Thoracic aorta (tissue), 2 donors: ENCODE data around the gene MAGI1. TPM values are rescaled to one million over a fixed set of nuclear protein-coding genes. Genes with fewer than 3 reads are reported as not detected.

ENCODE experiments used
- ATAC-seq: fragments of 150-250 bp; one replicate; pipeline ENCODE4 v1.8.0; 2017; ENCODE audit warnings: low read depth; ENCODE audit not compliant: insufficient number of reproducible peaks, low FRiP score
- DNase-seq: peaks from one replicate; pipeline ENCODE4 v3.0.0-alpha.2; 2020; ENCODE audit warnings: low spot score
- H3K27ac ChIP-seq, 2 donors: fragments of 200-600 bp; sonication (generic); 1 replicate in 1 of 2; 2 replicates in 1 of 2; pipeline ENCODE4 v1.5.1; 2016; ENCODE audit warnings: mild to moderate bottlenecking in 2 of 2, moderate library complexity in 2 of 2
- H3K27me3 ChIP-seq: fragments of 200-600 bp; sonication (generic); replicated peaks from 2 replicates; pipeline ENCODE4 v1.6.0; 2016; ENCODE audit warnings: mild to moderate bottlenecking; ENCODE audit not compliant: insufficient read depth
- H3K36me3 ChIP-seq: fragments of 200-600 bp; sonication (generic); one replicate; pipeline ENCODE4 v1.5.1; 2016
- H3K4me1 ChIP-seq, 2 donors: fragments of 200-600 bp; sonication (generic); 1 replicate in 1 of 2; 2 replicates in 1 of 2; pipeline versions ENCODE4 v1.5.1 to v1.6.0; 2016; ENCODE audit warnings: low read depth in 2 of 2, mild to moderate bottlenecking in 1 of 2; ENCODE audit not compliant: control insufficient read depth in 1 of 2
- H3K4me3 ChIP-seq: fragments of 200-600 bp; sonication (generic); 2 replicates; pipeline ENCODE4 v1.5.1; 2016; ENCODE audit warnings: mild to moderate bottlenecking
- H3K9me3 ChIP-seq: fragments of 200-600 bp; sonication (generic); 2 replicates; pipeline ENCODE4 v1.5.1; 2016
- CTCF ChIP-seq: fragments of 200-600 bp; sonication (generic); IDR thresholded peaks from one replicate; pipeline ENCODE4 v1.5.1; 2019; ENCODE audit warnings: antibody characterized with exemption
- total RNA-seq, 2 donors: library from RNA; depleted of rRNA; stranded (reverse); fragments of >200 nt; gene quantifications; one replicate each; pipeline versions ENCODE4 v1.1.0 to v1.2.3, GENCODE V29; 2016

MAGI1 gene
- total RNA-seq, 2 donors from 2014 or later = 48.2 to 88.5 TPM

DNA sequence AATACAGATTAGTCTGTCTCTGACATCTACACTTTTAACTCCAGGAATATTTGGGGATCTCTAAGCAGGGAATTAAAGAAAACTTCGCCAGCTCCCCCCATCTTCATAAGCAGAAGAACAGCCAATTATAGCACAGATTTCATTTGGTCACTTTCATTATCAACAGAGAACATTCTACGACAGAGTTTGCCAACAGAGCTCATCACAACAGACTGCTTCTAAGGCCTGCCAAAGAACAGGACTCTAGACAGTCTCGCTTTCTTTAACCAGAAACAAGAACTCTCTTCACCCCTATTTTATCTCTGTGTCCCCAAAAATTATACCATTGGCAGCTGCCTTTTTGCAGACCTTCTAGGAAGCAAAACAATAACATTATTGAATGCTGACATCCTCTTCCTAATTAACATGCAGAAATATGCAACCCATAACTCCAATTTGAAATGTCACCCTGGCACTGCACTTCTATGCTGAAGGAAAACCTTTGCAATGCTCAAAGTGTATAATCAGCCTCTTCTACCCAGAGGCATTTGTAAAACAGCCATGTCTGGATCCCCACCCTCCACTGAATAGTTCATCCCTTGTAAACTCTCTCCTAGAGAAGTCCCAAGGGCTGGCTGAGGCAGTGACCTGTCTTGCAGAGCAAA is 552.8 kb downstream of the MAGI1 start:
- DNase-seq (no peak), ATAC-seq (no peak)
- Histone ChIP-seq H3K36me3 (no peaks in the 10 kb centered on the region), H3K4me1 (peaks cover 26 to 52% of the 10 kb centered on the region in 2 donors), H3K9me3 (no peaks in the 10 kb centered on the region), H3K4me3 (no peak overlapping the region), H3K27ac (no peak overlapping the region), H3K27me3 (no peaks in the 10 kb centered on the region)
- no peak for TF ChIP-seq CTCF

DNA sequence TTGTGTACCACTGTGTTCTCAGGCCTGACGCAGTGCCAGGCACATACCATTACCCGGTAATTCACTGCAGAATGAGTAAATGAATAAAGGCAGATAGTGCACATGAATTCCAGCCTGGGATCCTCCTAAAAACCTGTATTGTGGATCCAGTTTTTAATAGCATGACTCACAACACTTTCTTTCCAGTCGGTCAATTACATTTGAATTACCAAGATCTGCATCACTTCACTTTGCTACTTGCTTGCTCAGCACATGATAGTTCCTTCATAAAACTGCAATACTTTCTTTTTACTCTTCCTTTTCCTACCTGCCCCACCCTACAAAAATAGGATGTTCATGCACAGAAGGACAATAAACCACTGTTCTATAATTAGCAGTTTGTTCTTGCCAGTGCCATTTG is 553.8 kb downstream of the MAGI1 start:
- peaks cover 26 to 52% of the 10 kb centered on the region in 2 donors for H3K4me1 ChIP-seq
- no peaks in the 10 kb centered on the region for H3K27me3 ChIP-seq
- no peaks in the 10 kb centered on the region for H3K36me3 ChIP-seq
- no peak for ATAC-seq
- no peak overlapping the region for H3K4me3 ChIP-seq
- DNase-seq = no peak
- H3K27ac ChIP-seq = no peak overlapping the region
- no peaks in the 10 kb centered on the region for H3K9me3 ChIP-seq
- no peak for TF ChIP-seq CTCF

- no peaks in the 10 kb centered on the region for H3K27me3 ChIP-seq
- no peak for TF ChIP-seq CTCF
- no peaks in the 10 kb centered on the region for H3K36me3 ChIP-seq
- H3K27ac ChIP-seq = peak overlapping the region in 1 of 2 donors; percentile 19
- H3K4me1 ChIP-seq = peaks cover 26 to 52% of the 10 kb centered on the region in 2 donors
- no peak for ATAC-seq
- no peaks in the 10 kb centered on the region for H3K9me3 ChIP-seq
- peak overlapping the region; percentile 14 for H3K4me3 ChIP-seq
- DNase-seq = no peak
These were observed 555.2 kb downstream of the MAGI1 start for GRCh38 chr3:65483480-65483879.

GRCh38 chr3:65483011-65483410 is 555.7 kb downstream of the MAGI1 start:
- no peak for TF ChIP-seq CTCF
- H3K36me3 ChIP-seq = no peaks in the 10 kb centered on the region
- no peaks in the 10 kb centered on the region for H3K27me3 ChIP-seq
- DNase-seq (no peak), ATAC-seq (no peak)
- peaks cover 26 to 52% of the 10 kb centered on the region in 2 donors for H3K4me1 ChIP-seq
- H3K4me3 ChIP-seq = peak overlapping the region; percentile 14
- H3K9me3 ChIP-seq = no peaks in the 10 kb centered on the region
- no peak overlapping the region for H3K27ac ChIP-seq

GRCh38 chr3:65481085-65481484 is 557.6 kb downstream of the MAGI1 start:
- H3K9me3 ChIP-seq = no peaks in the 10 kb centered on the region
- peaks cover 23 to 42% of the 10 kb centered on the region in 2 donors for H3K4me1 ChIP-seq
- no peak overlapping the region for H3K27ac ChIP-seq
- no peak for TF ChIP-seq CTCF
- no peaks in the 10 kb centered on the region for H3K27me3 ChIP-seq
- H3K4me3 ChIP-seq = no peak overlapping the region
- DNase-seq (no peak), ATAC-seq (no peak)
- no peaks in the 10 kb centered on the region for H3K36me3 ChIP-seq
